OCI-LY7 (cell line): ENCODE data around the gene SDF2. TPM values are rescaled to one million over a fixed set of nuclear protein-coding genes. Genes with fewer than 3 reads are reported as not detected.

ENCODE experiments used
- BruUV-seq: library from RNA; stranded (reverse); fragments of 400-500 nt; replicated peaks from 2 replicates; lab custom pipeline; 2021; lab: Mats Ljungman, UMichigan
- CTCF ChIA-PET: fragments of 300-600 bp; sonication (Branson Sonifier 250); formaldehyde crosslinking; loops from one replicate; lab custom pipeline; 2022; ENCODE audit warnings: antibody characterized with exemption; ENCODE audit not compliant: unreplicated experiment; lab: Charles Lee
- POLR2A ChIA-PET: fragments of 300-600 bp; sonication (Branson Sonifier 250); formaldehyde crosslinking; loops from one replicate; lab custom pipeline; 2022; ENCODE audit warnings: antibody characterized with exemption; lab: Charles Lee
- DNase-seq: peaks from one replicate; pipeline ENCODE4 v3.0.0-alpha.2; 2015; ENCODE audit warnings: low spot score
- H2AFZ ChIP-seq: fragments of 200-600 bp; sonication (generic), shearing (Covaris generic); 2 replicates; pipeline ENCODE4 v1.6.1; 2014; ENCODE audit warnings: mild to moderate bottlenecking, antibody characterized with exemption, low read length, moderate library complexity
- H3K27ac ChIP-seq: fragments of 200-600 bp; sonication (generic); 2 replicates; pipeline ENCODE4 v1.5.1; 2014; ENCODE audit warnings: mixed run types, low read depth, mild to moderate bottlenecking, moderate library complexity, low read length, inconsistent platforms; ENCODE audit not compliant: poor library complexity, severe bottlenecking
- H3K36me3 ChIP-seq: fragments of 200-600 bp; sonication (generic); 2 replicates; pipeline ENCODE4 v1.6.1; 2014; ENCODE audit warnings: mild to moderate bottlenecking, antibody characterized with exemption, low read length, moderate library complexity, mixed read lengths; ENCODE audit not compliant: insufficient read depth
- H3K4me1 ChIP-seq: fragments of 200-600 bp; sonication (generic); 2 replicates; pipeline ENCODE4 v1.5.1; 2014; ENCODE audit warnings: mild to moderate bottlenecking, low read length; ENCODE audit not compliant: insufficient read depth, poor library complexity, severe bottlenecking
- H3K4me2 ChIP-seq: fragments of 200-600 bp; sonication (generic); 2 replicates; pipeline ENCODE4 v1.6.1; 2014; ENCODE audit warnings: mild to moderate bottlenecking, low read length
- H3K4me3 ChIP-seq: fragments of 200-600 bp; sonication (generic); 2 replicates; pipeline ENCODE4 v1.5.1; 2014; ENCODE audit warnings: mild to moderate bottlenecking, low read depth, low read length; ENCODE audit not compliant: poor library complexity, severe bottlenecking
- H3K79me2 ChIP-seq: fragments of 200-600 bp; sonication (generic); 2 replicates; pipeline ENCODE4 v1.6.1; 2016; ENCODE audit warnings: low read depth, mild to moderate bottlenecking, low read length, moderate library complexity, mixed read lengths; ENCODE audit not compliant: insufficient read depth
- H3K9me2 ChIP-seq: fragments of 200-600 bp; sonication (generic); 2 replicates; pipeline ENCODE4 v1.6.1; 2016; ENCODE audit warnings: mild to moderate bottlenecking, low read length, mixed read lengths; ENCODE audit not compliant: insufficient read depth
- H3K9me3 ChIP-seq: fragments of 200-600 bp; sonication (generic); 2 replicates; pipeline ENCODE4 v1.6.1; 2014; ENCODE audit warnings: mild to moderate bottlenecking, mixed run types, low read length, mixed read lengths
- H4K20me1 ChIP-seq: fragments of 200-600 bp; sonication (generic); 2 replicates; pipeline ENCODE4 v1.6.1; 2014; ENCODE audit warnings: mild to moderate bottlenecking, antibody characterized with exemption, low read length, moderate library complexity, mixed read lengths; ENCODE audit not compliant: insufficient read depth
- EZH2phosphoT487 ChIP-seq: fragments of 200-600 bp; sonication (generic); IDR thresholded peaks from 2 replicates; pipeline ENCODE4 v1.6.1; 2018; ENCODE audit warnings: low read depth, borderline replicate concordance, mild to moderate bottlenecking, mixed run types, antibody characterized with exemption, low read length, moderate library complexity, mixed read lengths
- intact Hi-C: fragments of 100-400 bp; cut with micrococcal nuclease; formaldehyde crosslinking; loops from one replicate; pipeline ENCODE4 v1.10.0; 2022; ENCODE audit not compliant: unreplicated experiment
- total RNA-seq, 2 experiments: library from RNA; depleted of rRNA in 1 of 2; stranded (reverse); fragments of >200 nt in 1 of 2; shearing (Covaris generic) in 1 of 2; gene quantifications; 2 replicates each; pipeline ENCODE4 v1.2.3, GENCODE V29; 2014 to 2022
- TF ChIP-seq, protein P1 (sequence below): fragments of 200-600 bp; sonication (generic); conservative IDR thresholded peaks from 2 replicates; pipeline ENCODE4 v1.5.1; 2014; ENCODE audit warnings: mild to moderate bottlenecking, antibody characterized with exemption, low read length, moderate library complexity, mixed read lengths

SDF2 gene
- total RNA-seq, 2 experiments from 2014 or later, result 31.8 to 38.6 TPM

- intact Hi-C loops, result loop anchor here (10.0 kb wide), 1 partner anchor 60 kb away; no protein-coding TSS in a partner anchor
- Histone ChIP-seq H3K79me2 (no peaks in the 10 kb centered on the region), H3K4me2 (no peak overlapping the region), H3K4me3 (no peak overlapping the region), H3K4me1 (no peaks in the 10 kb centered on the region), H2AFZ (no peak overlapping the region), H3K27ac (no peak overlapping the region), H3K9me2 (no peaks in the 10 kb centered on the region), H3K9me3 (no peaks in the 10 kb centered on the region), H4K20me1 (no peaks in the 10 kb centered on the region), H3K36me3 (peaks cover 96% of the 10 kb centered on the region)
- no TSS peak for BruUV-seq
- no peak for DNase-seq
- TF ChIP-seq, protein P1, sequence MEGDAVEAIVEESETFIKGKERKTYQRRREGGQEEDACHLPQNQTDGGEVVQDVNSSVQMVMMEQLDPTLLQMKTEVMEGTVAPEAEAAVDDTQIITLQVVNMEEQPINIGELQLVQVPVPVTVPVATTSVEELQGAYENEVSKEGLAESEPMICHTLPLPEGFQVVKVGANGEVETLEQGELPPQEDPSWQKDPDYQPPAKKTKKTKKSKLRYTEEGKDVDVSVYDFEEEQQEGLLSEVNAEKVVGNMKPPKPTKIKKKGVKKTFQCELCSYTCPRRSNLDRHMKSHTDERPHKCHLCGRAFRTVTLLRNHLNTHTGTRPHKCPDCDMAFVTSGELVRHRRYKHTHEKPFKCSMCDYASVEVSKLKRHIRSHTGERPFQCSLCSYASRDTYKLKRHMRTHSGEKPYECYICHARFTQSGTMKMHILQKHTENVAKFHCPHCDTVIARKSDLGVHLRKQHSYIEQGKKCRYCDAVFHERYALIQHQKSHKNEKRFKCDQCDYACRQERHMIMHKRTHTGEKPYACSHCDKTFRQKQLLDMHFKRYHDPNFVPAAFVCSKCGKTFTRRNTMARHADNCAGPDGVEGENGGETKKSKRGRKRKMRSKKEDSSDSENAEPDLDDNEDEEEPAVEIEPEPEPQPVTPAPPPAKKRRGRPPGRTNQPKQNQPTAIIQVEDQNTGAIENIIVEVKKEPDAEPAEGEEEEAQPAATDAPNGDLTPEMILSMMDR, result no peak
- ChIA-PET CTCF (no interaction called here), POLR2A (no interaction called here)
Measured at GRCh38 chr17:28684963-28685362, 23.3 kb upstream of the SDF2 start.

DNA sequence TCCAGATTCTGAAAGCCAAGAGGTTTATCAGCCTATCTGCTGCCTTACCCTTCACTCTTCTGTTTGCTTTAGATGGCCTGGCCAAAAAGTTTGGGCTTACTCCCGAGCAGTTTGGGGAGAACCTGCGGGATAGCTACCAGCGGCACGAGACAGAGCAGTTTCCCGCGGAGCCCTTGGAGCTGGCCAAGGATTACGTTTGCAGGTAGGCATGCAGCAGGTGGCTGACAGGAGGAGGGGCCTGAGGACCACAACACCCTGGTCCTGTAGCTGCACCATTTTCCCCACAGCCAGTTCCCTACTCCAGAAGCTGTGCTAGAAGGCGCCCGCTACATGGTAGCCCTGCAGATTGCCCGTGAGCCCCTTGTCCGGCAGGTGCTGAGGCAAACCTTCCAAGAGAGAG is 20.9 kb upstream of the SDF2 start:
- Histone ChIP-seq H3K4me2 (no peak overlapping the region), H4K20me1 (no peaks in the 10 kb centered on the region), H3K9me3 (no peaks in the 10 kb centered on the region), H3K4me1 (no peaks in the 10 kb centered on the region), H3K4me3 (no peak overlapping the region), H3K27ac (no peak overlapping the region), H3K36me3 (peaks cover 91% of the 10 kb centered on the region), H3K9me2 (no peaks in the 10 kb centered on the region), H3K79me2 (no peaks in the 10 kb centered on the region), H2AFZ (no peak overlapping the region)
- CTCF ChIA-PET, result no interaction called here
- DNase-seq, result no peak
- POLR2A ChIA-PET, result no interaction called here
- BruUV-seq, result no TSS peak
- intact Hi-C loops, result loop anchor here (10.0 kb wide), 1 partner anchor 58 kb away; no protein-coding TSS in a partner anchor
- TF ChIP-seq, protein P1, result no peak
- no peak for TF ChIP-seq EZH2phosphoT487

GRCh38 chr17:28675980-28676379 is 14.3 kb upstream of the SDF2 start:
- DNase-seq, result peak; percentile 56
- H3K4me1 ChIP-seq, result no peaks in the 10 kb centered on the region
- no peak overlapping the region for H2AFZ ChIP-seq
- CTCF ChIA-PET, result interaction anchor here (1.3 kb wide), 1 partner anchor 29 kb away, joined by 4 read pairs; no protein-coding TSS in a partner anchor
- BruUV-seq, result no TSS peak
- H3K9me3 ChIP-seq, result no peaks in the 10 kb centered on the region
- no peaks in the 10 kb centered on the region for H3K79me2 ChIP-seq
- POLR2A ChIA-PET, result no interaction called here
- intact Hi-C loops, result loop anchor here (1.0 kb wide), 1 partner anchor 29 kb away; no protein-coding TSS in a partner anchor
- no peak overlapping the region for H3K27ac ChIP-seq
- TF ChIP-seq, protein P1, result peak; percentile 85
- no peak for TF ChIP-seq EZH2phosphoT487
- no peaks in the 10 kb centered on the region for H3K9me2 ChIP-seq
- no peaks in the 10 kb centered on the region for H4K20me1 ChIP-seq
- peaks cover 94% of the 10 kb centered on the region for H3K36me3 ChIP-seq
- H3K4me3 ChIP-seq, result no peak overlapping the region
- no peak overlapping the region for H3K4me2 ChIP-seq
